HCT116 (cell line): ENCODE measurements around the gene TMEM132E.

Source experiments
- ELF1 ChIP-seq: IDR thresholded peaks from 2 replicates; pipeline ENCODE4 v1.6.1; 2012; ENCODE audit warnings: low read depth, borderline replicate concordance
- POLR2A ChIP-seq: IDR thresholded peaks from 2 replicates; pipeline ENCODE4 v1.7.0; 2011; ENCODE audit warnings: borderline replicate concordance; ENCODE audit not compliant: insufficient read depth, insufficient read length; ENCODE audit errors: extremely low read depth
- SRF ChIP-seq: IDR thresholded peaks from 2 replicates; pipeline ENCODE4 v1.6.1; 2012; ENCODE audit warnings: low read depth
- TF ChIP-seq, protein P1 (sequence below), 3 experiments: fragments of 200-600 bp in 1 of 3; sonication (generic) in 1 of 3; IDR thresholded peaks in 2 of 3; conservative IDR thresholded peaks in 1 of 3; 2 replicates each; pipeline ENCODE4 v1.5.1; 2012 to 2017; ENCODE audit warnings: low read depth in 2 of 3, low read length in 2 of 3, antibody characterized with exemption in 1 of 3, borderline replicate concordance in 1 of 3, control low read depth in 1 of 3, mild to moderate bottlenecking in 1 of 3, mixed read lengths in 1 of 3, mixed run types in 1 of 3, moderate library complexity in 1 of 3; ENCODE audit not compliant: insufficient read depth in 1 of 3

DNA sequence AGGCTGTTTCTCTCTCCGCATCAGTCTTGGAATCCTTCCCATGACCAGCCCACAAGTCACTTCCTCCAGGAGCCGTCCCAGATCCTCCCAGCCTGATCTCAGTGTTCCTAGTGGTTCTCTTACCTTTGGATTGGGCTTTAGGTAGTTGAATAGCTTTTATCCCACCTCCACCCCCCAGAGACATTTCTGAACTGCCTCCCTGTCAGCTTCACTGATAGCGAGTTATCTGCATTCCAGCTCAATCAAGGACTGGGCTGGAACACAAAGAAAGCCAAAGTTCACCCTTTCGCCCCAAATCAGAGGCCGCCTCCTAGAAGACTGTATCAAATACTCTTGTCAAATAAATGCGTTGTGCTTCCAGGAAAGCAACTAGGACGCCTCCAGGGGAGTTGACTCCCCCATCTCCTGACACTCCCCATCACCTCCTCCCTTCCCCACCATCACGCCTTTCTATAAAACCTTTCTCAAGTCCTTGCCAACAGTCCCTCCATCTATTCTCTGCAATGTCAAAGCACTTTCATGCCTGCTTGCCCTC lies 72.7 kb downstream of the TMEM132E start:
- TF ChIP-seq SRF, result no peak
- TF ChIP-seq ELF1, result no peak
- TF ChIP-seq POLR2A, result no peak
- TF ChIP-seq, protein P1, sequence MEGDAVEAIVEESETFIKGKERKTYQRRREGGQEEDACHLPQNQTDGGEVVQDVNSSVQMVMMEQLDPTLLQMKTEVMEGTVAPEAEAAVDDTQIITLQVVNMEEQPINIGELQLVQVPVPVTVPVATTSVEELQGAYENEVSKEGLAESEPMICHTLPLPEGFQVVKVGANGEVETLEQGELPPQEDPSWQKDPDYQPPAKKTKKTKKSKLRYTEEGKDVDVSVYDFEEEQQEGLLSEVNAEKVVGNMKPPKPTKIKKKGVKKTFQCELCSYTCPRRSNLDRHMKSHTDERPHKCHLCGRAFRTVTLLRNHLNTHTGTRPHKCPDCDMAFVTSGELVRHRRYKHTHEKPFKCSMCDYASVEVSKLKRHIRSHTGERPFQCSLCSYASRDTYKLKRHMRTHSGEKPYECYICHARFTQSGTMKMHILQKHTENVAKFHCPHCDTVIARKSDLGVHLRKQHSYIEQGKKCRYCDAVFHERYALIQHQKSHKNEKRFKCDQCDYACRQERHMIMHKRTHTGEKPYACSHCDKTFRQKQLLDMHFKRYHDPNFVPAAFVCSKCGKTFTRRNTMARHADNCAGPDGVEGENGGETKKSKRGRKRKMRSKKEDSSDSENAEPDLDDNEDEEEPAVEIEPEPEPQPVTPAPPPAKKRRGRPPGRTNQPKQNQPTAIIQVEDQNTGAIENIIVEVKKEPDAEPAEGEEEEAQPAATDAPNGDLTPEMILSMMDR (IDR thresholded peaks at IDR 0.05 in 2 of 3, conservative IDR thresholded peaks at IDR 0.05 in 1 of 3; ENCODE audit: borderline replicate concordance in 1 of 3, insufficient read depth in 1 of 3, low read depth in 2 of 3, low read length in 2 of 3), result no peak
